Endodermal cell (in vitro differentiated cells): ENCODE measurements around the gene MRPL11. TPM values are rescaled to one million over a fixed set of nuclear protein-coding genes. Genes with fewer than 3 reads are reported as not detected.

ENCODE experiments used
- DNase-seq: peaks from one replicate; pipeline ENCODE4 v3.0.0-alpha.2; 2017
- H3K27ac ChIP-seq: 2 replicates; pipeline ENCODE4 v1.5.1; 2013; ENCODE audit warnings: mild to moderate bottlenecking, low read depth, low read length, moderate library complexity
- H3K27me3 ChIP-seq: 2 replicates; pipeline ENCODE4 v1.6.1; 2013; ENCODE audit warnings: mild to moderate bottlenecking, low read length, moderate library complexity; ENCODE audit not compliant: insufficient read depth, control insufficient read depth, poor library complexity, severe bottlenecking
- H3K36me3 ChIP-seq: 2 replicates; pipeline ENCODE4 v1.7.0; 2013; ENCODE audit warnings: mild to moderate bottlenecking, low read length, moderate library complexity; ENCODE audit not compliant: control insufficient read depth, insufficient read depth
- H3K4me1 ChIP-seq: one replicate; pipeline ENCODE4 v1.7.0; 2013; ENCODE audit warnings: low read length; ENCODE audit not compliant: control insufficient read depth, insufficient read depth
- H3K4me3 ChIP-seq: 2 replicates; pipeline ENCODE4 v1.5.1; 2013; ENCODE audit warnings: mild to moderate bottlenecking, low read length, moderate library complexity
- H3K9ac ChIP-seq: 2 replicates; pipeline ENCODE4 v1.6.1; 2013; ENCODE audit warnings: mild to moderate bottlenecking, low read length, moderate library complexity; ENCODE audit not compliant: poor library complexity, severe bottlenecking; ENCODE audit errors: extremely low read depth
- H3K9me3 ChIP-seq: 2 replicates; pipeline ENCODE4 v1.6.1; 2013; ENCODE audit warnings: mild to moderate bottlenecking, low read length, moderate library complexity; ENCODE audit not compliant: control insufficient read depth
- H3K27ac Mint-ChIP-seq: 2 replicates; pipeline ENCODE4 v1.8.0; 2020; ENCODE audit warnings: mixed read lengths
- H3K27me3 Mint-ChIP-seq: 2 replicates; pipeline ENCODE4 v1.8.0; 2021; ENCODE audit warnings: mild to moderate bottlenecking, mixed read lengths; ENCODE audit not compliant: insufficient read depth
- H3K36me3 Mint-ChIP-seq: 2 replicates; pipeline ENCODE4 v1.8.0; 2020; ENCODE audit warnings: low read depth, mixed read lengths
- H3K4me1 Mint-ChIP-seq: 2 replicates; pipeline ENCODE4 v1.8.0; 2020; ENCODE audit warnings: mixed read lengths
- H3K4me3 Mint-ChIP-seq: 2 replicates; pipeline ENCODE4 v1.8.0; 2020; ENCODE audit warnings: mild to moderate bottlenecking, moderate library complexity, mixed read lengths
- H3K9me3 Mint-ChIP-seq: 2 replicates; pipeline ENCODE4 v1.8.0; 2020; ENCODE audit warnings: mild to moderate bottlenecking, mixed read lengths
- WGBS, 2 experiments: methylation state at CpG; one replicate each; pipeline versions ENCODE4 v1.1.5 to v1.1.7; 2013; ENCODE audit warnings: missing lambda C conversion rate in 2 of 2, mixed read lengths in 1 of 2; ENCODE audit not compliant: insufficient coverage in 1 of 2, insufficient read length in 1 of 2; 5-methylcytosine and 5-hydroxymethylcytosine counted together
- total RNA-seq, 2 donors: library from RNA; stranded (reverse); fragmentation: NEBNext Ultra II Directional in 1 of 2; extraction: Animal tissue kit (Norgen Biotek cat#: 25700) in 1 of 2; gene quantifications; 2 replicates in 1 of 2; 3 replicates in 1 of 2; pipeline ENCODE4 v1.2.1, GENCODE V29; 2021
- TF ChIP-seq, protein P1 (sequence below): fragments of 200-600 bp; sonication (generic); conservative IDR thresholded peaks from 2 replicates; pipeline ENCODE4 v1.5.0; 2021; ENCODE audit warnings: antibody characterized with exemption, mild to moderate bottlenecking

Gene MRPL11
- total RNA-seq, 2 donors from 2014 or later = 84.5 to 111 TPM

DNA sequence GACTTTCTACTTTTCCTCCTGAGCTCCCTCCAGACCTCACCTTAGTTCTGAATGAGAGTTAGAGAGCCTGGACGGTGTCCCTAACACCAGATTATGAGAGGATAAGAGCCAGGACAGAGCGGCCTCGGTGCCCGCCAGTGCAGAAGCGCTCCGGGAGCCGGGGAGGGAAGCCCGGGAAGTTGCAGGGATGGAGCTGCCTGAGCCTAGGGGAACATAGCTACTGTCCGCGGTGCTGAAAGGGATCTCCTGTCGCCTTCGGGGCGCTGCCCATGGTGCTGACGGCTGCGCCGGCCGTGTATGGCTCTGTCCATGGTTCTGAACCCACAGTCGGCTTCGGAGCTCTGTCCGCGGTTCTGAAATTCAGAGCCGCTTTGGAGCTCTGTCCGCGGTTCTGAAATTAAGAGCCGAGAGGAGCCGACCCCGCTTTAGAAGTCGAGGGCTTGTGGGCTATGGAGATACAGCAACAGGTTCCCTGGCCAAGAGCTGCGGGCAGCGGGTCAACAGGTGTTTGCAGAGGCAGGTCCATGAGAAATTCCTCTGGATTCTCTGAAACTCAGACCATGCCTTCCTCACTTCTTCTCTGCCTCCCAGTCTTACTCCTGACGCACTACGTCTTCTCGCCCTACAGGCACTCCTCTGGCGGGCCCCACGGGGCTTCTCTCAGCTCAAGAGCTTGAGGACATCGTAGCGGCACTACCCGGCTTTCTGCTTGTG lies 17.0 kb downstream of the MRPL11 start:
- peak; percentile 97 for DNase-seq
- H3K27me3 Mint-ChIP-seq = peaks cover 76% of the 10 kb centered on the region
- Histone ChIP-seq H3K27me3 (peaks cover 43% of the 10 kb centered on the region), H3K9ac (no peak overlapping the region), H3K36me3 (no peaks in the 10 kb centered on the region), H3K4me1 (peaks cover 4% of the 10 kb centered on the region), H3K9me3 (no peaks in the 10 kb centered on the region), H3K27ac (no peak overlapping the region), H3K4me3 (peak overlapping the region; percentile 34)
- no peaks in the 10 kb centered on the region for H3K36me3 Mint-ChIP-seq
- H3K9me3 Mint-ChIP-seq = no peaks in the 10 kb centered on the region
- H3K4me3 Mint-ChIP-seq = peak overlapping the region; percentile 19
- TF ChIP-seq, protein P1, sequence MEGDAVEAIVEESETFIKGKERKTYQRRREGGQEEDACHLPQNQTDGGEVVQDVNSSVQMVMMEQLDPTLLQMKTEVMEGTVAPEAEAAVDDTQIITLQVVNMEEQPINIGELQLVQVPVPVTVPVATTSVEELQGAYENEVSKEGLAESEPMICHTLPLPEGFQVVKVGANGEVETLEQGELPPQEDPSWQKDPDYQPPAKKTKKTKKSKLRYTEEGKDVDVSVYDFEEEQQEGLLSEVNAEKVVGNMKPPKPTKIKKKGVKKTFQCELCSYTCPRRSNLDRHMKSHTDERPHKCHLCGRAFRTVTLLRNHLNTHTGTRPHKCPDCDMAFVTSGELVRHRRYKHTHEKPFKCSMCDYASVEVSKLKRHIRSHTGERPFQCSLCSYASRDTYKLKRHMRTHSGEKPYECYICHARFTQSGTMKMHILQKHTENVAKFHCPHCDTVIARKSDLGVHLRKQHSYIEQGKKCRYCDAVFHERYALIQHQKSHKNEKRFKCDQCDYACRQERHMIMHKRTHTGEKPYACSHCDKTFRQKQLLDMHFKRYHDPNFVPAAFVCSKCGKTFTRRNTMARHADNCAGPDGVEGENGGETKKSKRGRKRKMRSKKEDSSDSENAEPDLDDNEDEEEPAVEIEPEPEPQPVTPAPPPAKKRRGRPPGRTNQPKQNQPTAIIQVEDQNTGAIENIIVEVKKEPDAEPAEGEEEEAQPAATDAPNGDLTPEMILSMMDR = no peak
- H3K4me1 Mint-ChIP-seq = peaks cover 4% of the 10 kb centered on the region
- H3K27ac Mint-ChIP-seq = no peak overlapping the region
- 18 to 26% methylated on average over 30 to 38 of the region's 38 CpGs for WGBS, 2 experiments

DNA sequence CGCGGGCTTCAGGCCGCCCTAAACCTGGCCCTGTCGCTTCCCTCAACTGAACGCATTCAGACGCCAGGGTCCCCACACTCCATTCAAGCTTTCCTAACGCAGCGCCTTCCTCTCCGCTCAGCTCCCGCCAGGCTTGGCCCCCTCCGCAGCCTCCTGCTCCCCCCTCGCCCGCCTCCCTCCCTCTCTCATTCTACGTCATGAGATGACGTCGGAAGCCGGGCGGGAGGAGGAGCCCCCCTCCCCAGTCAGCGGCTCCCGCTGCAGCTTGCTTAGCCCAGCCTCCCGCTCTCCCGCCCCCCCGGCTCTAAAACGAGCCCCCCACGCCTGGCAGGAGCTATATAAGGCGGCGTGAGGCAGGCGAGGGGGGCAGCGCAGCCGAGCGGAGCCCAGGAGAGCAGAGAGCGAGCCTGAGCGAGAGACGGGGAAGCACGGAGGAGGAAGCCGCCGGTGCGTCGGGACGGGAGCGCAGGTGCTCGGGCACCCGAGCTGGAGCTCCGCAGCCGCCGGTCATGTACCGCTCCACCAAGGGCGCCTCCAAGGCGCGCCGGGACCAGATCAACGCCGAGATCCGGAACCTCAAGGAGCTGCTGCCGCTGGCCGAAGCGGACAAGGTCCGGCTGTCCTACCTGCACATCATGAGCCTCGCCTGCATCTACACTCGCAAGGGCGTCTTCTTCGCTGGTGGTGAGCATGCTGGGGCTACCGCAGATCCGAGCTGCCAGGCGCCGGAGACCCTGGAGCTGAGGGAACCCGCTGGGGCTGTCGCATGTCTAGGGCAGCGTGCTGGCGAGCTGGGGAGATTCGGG lies 17.8 kb downstream of the MRPL11 start, which contains the start of gene NPAS4:
NPAS4 (plus strand) TSS at position 365 of the 806 bp plus-strand sequence; CDS start at position 510, 145 bp downstream.
- Mint-ChIP-seq H3K4me1 (peaks cover 4% of the 10 kb centered on the region), H3K27ac (no peak within 1 kb of the TSS), H3K36me3 (no peaks in the 10 kb centered on the region), H3K27me3 (peaks cover 84% of the 10 kb centered on the region), H3K9me3 (no peaks in the 10 kb centered on the region), H3K4me3 (peak within 1 kb of the TSS; percentile 19)
- H3K36me3 ChIP-seq = no peaks in the 10 kb centered on the region
- 3% methylated on average over 33 to 71 of the region's 71 CpGs for WGBS, 2 experiments
- no peak within 1 kb of the TSS for H3K9ac ChIP-seq
- H3K4me1 ChIP-seq = peaks cover 4% of the 10 kb centered on the region
- H3K9me3 ChIP-seq = no peaks in the 10 kb centered on the region
- peak within 1 kb of the TSS; percentile 67 for H3K4me3 ChIP-seq
- H3K27ac ChIP-seq = no peak within 1 kb of the TSS
- TF ChIP-seq, protein P1 = no peak
- peaks cover 43% of the 10 kb centered on the region for H3K27me3 ChIP-seq
- no peak for DNase-seq

DNA sequence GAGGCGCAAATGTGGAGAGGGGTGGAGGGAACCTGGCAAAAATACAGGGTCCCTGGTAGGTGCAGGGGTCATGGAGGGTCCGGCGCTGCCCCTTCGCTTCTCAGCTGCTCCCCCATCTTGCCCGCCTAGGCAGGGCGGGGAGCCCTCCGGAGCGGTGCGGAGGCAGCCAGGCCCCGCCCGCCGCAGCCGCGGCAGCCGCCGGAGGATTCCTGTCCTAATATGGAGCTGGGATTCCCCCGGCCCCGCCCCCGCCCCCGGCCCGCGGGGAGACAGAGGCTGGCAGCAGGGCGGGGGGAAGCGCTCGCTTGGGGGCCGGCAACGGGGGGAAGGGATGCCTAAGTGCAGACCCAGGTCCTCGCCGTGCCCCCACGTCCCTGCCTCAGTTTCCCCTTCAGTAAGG lies 18.8 kb downstream of the MRPL11 start:
- peaks cover 94% of the 10 kb centered on the region for H3K27me3 Mint-ChIP-seq
- peaks cover 4% of the 10 kb centered on the region for H3K4me1 Mint-ChIP-seq
- H3K9ac ChIP-seq = no peak overlapping the region
- H3K27me3 ChIP-seq = peaks cover 43% of the 10 kb centered on the region
- peak overlapping the region; percentile 67 for H3K4me3 ChIP-seq
- TF ChIP-seq, protein P1 = no peak
- peak; percentile 81 for DNase-seq
- H3K36me3 Mint-ChIP-seq = no peaks in the 10 kb centered on the region
- H3K27ac ChIP-seq = no peak overlapping the region
- H3K36me3 ChIP-seq = no peaks in the 10 kb centered on the region
- no peak overlapping the region for H3K27ac Mint-ChIP-seq
- 2 to 3% methylated on average over 21 to 30 of the region's 30 CpGs for WGBS, 2 experiments
- peaks cover 4% of the 10 kb centered on the region for H3K4me1 ChIP-seq
- H3K4me3 Mint-ChIP-seq = no peak overlapping the region
- H3K9me3 ChIP-seq = no peaks in the 10 kb centered on the region
- H3K9me3 Mint-ChIP-seq = no peaks in the 10 kb centered on the region
